Skeletal muscle cell (primary cell): ENCODE measurements around the gene COX10.
"Not testable (repeated sequence)": the region's sequence is repeated elsewhere in the genome, so short reads cannot be mapped to it uniquely, and the experiment has no call there.

Experiments used
- DNase-seq: peaks from one replicate; pipeline ENCODE4 v3.0.0-alpha.2; 2010; ENCODE audit warnings: low read depth
- H3K4me3 ChIP-seq: 2 replicates; pipeline ENCODE4 v1.5.1; 2011; ENCODE audit warnings: low read depth, mild to moderate bottlenecking, control low read depth, low read length, moderate library complexity

COX10 gene

DNA sequence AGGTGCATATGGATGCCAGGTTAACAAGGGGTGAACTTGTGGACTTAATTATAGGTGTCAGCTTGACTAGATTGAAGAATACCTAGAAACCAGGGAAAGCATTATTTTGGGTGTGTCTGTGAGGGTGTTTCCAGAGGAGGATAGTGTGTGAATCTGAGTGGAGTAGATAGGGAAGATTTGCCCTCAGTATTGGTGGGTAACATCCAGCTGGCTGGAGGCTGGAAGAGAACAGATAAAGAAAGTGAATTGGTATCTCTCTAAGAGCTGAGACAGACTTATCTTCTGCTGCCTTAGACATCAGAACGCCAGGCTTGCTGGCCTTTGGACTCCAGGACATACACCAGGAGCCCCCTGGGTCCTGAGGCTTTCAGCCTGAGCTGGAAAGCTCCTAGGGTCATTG, 92.1 kb downstream of the COX10 start:
- no peak overlapping the region for H3K4me3 ChIP-seq
- DNase-seq, result no peak

DNA sequence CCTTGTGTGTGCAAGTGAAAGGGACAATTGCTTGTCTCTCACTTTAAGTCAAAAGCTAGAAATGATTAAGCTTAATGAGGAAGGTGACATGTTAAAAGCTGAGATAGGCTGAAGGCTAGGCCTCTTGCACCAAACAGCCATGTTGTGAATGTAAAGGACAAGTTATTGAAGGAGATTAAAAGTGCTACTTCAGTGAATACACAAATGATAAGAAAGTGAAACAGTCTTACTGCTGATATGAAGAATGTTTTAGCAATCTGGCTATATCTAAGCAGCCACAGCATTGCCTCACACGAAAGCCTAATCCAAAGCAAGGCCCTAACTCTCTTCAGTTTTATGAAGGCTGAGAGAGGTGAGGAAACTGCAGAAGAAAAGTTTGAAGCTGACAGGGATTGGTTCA, 96.3 kb downstream of the COX10 start:
- no peak overlapping the region for H3K4me3 ChIP-seq
- DNase-seq, result no peak

DNA sequence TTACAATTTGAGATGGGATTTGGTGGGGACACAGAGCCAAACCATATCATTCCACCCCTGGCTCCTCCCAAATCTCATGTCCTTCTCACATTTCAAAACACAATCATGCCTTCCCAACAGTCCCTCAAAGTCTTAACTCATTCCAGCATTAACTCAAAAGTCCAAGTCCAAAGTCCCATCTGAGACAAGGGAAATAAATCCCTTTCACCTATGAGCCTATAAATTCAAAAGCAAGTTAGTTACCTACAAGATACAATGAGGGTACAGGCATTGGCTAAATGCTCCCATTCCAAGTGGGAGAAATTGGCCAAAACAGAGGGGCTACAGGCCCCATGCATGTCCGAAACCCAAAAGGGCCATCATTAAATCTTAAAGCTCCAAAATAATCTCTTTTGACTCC, 98.5 kb downstream of the COX10 start:
- not testable (repeated sequence) for DNase-seq, H3K4me3 ChIP-seq

DNA sequence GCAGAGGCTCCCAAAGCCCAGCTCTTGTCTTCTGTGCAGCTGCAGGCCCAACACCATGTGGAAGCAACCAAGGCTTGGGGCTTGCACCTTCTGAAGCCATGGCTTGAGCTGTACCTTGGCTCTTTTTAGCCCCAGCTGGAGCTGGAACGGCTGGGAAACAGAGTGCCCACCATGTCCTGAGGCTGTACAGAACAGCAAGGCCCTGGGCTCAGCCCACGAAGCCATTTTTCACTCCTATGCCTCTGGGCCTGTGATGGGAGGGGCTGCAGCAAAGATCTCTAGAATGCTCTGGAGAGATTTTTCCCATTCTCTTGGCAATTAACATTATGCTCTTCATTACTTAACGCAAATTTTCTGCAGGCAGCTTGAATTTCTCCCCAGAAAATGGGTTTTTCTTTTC, 99.3 kb downstream of the COX10 start:
- DNase-seq, result no peak
- H3K4me3 ChIP-seq, result no peak overlapping the region

DNA sequence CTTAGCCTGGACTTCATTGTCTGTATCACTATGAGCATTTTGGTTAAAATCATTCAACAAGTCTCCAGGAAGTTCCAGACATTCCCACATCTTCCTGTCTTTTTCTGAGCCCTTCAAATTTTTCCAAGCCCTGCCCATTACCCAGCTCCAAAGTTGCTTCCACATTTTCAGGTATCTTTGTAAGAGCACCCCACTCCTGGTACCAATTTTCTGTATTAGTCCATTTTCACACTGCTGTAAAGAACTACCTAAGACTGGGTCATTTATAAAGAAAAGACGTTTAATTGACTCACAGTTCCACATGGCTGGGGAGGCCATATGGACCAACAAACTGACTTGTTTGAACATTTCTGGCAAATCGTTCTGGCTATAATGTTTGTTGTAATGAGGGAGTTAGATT, 100.0 kb downstream of the COX10 start:
- no peak for DNase-seq
- H3K4me3 ChIP-seq, result no peak overlapping the region

DNA sequence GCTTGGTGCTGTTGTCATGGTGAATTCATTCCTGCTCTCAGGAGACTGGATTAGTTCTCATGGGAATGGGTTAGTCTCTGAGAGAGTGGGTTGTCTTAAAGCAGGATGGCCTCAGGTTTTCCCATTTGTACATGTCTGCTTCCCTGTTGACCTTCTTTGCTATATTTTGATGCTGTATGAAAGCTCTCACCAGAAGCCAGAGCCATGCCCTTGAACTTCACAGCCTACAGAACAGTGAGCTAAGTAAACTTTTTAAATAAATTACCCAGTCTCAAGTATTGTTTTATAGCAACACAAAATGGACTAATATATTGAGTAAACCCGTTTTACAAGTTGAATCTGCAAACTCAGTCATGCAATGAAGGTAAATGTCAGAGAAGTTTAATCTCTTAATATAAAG, 100.6 kb downstream of the COX10 start:
- no peak for DNase-seq

DNA sequence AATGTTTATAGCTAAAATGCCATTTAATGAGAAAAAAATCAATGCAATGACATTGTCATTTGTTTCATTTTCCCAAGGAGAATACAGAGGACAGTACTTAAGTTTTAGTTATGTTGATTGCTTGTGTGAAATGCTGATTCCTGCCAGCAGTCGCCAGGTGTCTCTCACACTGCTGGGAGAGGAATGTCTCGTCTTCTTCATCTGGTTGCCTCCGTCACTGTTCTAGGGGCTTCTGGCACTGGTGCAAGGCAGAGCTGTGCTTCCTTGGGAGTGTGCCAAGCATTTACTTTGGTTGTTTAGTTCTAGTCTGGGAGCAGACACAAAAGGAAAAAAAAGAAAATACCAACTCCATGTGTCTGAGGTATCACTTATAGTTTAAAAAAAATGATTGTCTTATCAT, 107.7 kb downstream of the COX10 start:
- DNase-seq, H3K4me3 ChIP-seq: not testable (repeated sequence)

More for the DNA sequence above, 100.6 kb downstream of the COX10 start:
- H3K4me3 ChIP-seq, result no peak overlapping the region

DNA sequence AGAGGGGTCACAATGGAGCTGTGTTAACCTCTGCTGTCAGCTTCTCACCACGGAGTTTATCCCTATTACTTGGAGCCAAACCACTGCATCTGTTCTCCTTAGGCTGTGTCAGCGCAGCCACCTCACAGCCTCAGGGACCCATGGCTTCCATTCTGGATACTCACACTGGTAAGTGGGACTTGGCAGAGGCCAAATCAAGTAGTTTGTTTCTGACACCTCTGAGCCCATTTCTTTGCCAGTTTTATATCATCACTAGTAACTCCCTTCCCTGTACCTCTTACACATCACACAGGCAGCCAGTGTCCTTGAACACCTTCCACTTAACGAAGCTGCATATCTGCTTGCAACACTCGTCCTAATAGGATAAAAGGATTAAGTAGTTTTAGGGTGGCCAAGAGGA, 108.5 kb downstream of the COX10 start:
- H3K4me3 ChIP-seq, DNase-seq: not testable (repeated sequence)

DNA sequence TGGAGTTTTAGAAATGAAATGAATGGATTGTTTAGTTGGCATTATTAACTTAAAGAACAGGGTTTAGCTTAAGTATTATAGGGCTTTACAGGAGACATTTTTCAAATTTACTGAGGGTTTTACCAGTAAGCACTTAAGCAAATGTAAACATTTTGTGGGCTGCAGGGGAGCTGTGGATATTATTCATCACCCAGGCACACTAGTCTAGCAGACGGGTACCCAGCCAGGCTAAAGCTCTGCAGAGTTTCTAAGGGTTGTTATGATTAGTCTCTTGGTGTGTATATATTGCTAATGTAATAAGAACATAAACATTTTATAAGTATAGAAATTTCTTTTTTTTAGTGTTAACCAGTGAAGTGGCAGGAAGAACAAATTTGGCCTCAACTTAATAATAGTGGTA, 110.6 kb downstream of the COX10 start:
- H3K4me3 ChIP-seq, DNase-seq: not testable (repeated sequence)

DNA sequence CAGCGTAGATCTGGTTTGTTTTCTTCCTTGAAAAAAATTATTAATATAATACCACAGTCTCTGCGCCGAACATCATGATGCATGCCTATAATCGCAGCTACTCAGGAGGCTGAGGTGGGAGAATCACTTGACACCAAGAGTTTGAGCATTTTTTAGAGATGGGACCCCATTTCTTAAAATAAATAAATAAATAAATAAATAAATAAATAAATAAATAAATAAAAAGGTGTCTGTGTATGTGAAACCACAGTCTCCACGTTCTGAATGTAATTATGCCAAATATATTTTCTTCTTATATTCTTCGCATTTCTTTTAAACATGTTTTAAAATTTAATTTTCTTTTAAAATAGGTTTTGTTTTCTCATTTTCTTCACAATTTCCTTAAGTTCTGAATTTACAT, 112.8 kb downstream of the COX10 start:
- not testable (repeated sequence) for DNase-seq, H3K4me3 ChIP-seq

DNA sequence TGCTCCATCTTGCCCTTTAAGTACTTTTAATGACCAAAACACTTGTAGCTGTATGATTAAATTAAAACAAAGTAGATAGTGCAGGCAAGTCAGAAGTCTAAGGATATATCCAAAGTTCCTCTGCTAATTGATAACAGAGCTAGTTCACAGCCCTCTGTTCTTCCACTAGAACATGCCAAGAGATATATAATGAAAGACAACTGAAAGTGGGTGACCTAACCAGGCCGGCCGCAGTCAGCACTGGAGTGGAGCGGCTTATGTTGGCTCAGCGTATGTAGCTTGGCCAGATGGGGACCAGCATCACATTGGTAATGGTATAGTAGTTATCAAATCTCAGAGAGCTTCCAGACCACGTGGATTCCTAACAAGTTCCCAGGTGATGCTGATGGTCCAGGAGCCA, 115.2 kb downstream of the COX10 start:
- DNase-seq, H3K4me3 ChIP-seq: not testable (repeated sequence)

DNA sequence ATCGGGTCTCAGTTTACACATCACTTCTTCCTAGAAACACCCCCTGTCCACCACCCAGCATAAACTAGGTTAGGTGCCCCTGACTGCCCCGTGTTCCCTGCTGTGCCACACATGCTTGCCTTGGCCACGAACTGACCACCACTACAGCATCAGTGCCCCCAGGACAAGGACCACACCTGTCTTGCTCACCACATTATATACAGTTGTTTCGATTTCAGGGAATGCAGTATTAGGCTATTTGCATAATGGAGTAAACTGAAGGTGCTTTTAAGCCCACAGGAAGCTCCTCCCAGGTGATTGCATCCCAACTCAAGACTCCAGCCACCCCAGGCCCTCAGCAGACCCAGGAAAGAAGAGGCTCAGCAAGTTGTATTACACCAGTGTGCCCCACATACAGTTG, 117.1 kb downstream of the COX10 start:
- not testable (repeated sequence) for H3K4me3 ChIP-seq, DNase-seq

DNA sequence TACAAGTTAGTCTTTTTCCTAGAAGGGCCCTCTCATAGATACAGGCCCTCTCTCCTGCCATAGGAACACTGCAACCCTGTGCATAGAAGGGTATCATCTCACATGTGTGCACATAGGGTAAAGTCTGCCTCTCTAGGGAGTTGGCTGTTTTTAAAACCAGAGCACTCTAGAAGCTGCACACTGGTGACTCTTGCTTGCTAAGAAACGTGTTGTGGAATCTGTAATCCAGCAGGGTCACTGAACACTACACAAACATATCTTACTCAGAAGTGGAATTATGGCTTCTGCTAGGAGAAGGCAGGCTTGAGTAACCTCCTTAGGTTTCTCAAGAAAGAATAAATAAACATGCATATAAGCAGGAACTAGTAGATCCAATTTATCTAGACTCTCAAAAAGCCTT, 121.5 kb downstream of the COX10 start:
- DNase-seq, H3K4me3 ChIP-seq: not testable (repeated sequence)

DNA sequence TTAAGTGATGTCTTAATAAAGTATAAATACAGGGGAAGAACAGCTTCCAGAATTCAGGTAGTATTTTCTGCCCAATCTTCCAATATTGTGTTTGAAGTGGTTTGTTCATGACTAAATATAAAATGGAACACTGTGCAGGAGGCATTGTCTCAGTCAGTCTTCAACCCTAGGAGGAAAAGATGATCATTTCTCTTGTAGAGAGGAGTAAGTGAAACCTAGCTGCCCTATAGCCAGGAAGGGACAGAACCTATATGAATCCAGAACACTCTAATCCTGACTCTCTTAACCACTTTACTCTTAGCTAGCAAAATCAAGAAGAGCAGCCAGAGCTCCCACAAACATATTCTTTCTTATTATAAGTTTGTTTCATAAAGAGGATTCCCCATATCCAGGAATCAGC, 122.2 kb downstream of the COX10 start:
- DNase-seq, H3K4me3 ChIP-seq: not testable (repeated sequence)

DNA sequence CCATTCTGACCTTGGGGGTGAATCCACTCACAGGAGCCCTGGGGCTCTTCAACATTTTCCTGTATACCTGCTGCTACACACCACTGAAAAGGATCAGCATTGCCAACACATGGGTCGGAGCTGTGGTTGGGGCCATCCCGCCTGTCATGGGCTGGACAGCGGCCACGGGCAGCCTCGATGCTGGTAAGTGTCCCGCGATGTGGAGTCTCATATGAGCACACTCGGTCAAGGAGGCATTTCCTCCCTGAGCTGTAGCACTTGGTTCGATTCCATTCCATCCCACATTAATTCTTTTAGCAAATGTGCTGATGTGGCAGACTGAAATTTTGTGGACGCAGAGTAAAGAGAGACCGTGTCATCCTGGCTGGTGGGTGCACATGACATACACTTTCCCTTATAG, 122.7 kb downstream of the COX10 start:
- H3K4me3 ChIP-seq, DNase-seq: not testable (repeated sequence)

DNA sequence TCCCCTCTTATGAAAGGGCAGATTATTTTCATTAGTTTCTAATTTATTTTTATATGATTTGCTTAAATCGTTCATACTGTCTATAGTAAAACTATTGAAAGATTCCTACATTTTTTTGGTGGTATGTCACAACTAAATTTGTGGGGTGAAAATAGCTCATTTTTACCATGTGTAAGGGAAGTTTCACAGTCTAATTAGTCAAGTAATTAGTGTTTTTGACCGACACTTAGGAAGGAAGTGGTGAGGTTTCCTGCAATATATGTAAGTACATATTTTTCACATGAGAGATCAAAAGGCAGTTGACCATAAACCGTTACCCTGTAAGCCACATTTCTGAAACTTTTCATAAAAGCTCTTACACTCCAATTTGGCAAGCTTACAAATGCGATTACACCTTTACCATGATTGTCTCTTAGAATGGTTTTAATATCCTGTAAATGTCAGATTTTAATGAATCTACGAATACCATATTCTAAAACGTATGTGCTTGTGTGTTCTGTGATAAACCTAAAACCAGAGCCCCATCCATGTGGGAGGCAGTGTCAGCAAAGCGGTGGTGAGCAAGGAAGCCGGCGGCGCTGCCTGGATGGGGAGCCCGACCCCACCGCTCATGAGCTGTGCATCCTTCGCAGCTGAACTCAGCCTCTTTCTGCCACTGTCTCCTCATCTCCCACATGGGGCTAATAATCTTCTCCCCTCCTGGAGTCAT, 123.5 kb downstream of the COX10 start:
- DNase-seq, H3K4me3 ChIP-seq: not testable (repeated sequence)

DNA sequence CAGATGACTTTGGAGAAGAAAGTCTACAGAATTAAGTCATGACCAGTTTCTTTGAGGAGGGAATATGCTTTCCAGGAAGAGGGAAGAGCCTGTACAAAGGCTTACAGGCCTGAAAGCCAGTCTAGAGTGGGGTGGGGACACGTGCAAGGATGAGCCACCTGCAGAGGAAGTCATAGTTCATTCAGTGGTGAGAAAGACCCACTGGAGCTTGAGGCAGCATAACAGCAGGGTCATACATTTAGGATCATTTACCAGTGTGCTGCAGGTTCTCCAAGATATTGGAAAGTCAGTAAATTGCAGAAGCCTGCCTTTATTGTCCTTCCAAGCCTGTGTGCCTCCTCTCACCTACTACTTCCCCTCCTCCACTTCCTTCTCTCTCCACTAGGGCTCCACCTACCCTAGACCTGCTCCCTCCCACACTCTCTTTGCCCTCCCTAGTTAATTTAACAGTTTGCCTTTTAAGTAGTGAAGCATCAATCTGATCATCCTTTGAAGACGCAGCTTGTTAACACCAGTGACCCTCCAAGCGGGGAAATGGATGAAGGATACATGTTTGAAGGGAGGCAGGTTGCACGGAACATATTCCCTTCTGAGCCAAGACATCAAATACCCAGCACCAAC, 127.2 kb downstream of the COX10 start:
- no peak overlapping the region for H3K4me3 ChIP-seq
- no peak for DNase-seq

DNA sequence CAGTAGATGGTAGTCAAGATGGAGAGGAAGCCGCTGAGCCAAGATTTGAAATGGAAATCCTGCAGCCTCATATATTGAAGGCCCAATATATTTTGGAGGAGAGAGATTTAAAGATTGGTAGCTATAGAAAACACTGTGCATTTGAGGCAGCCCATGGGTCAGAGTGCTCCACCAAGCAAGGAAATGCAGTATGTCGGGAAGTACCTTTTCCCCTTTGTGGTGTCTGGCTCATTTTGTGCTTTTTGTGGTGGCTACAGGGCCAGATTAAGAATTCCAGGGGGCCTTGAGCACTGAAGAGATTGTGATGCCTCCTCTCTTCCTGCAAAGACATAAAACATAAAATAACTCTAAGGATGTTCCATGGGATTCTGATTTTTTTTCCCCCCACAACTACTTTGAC, 127.8 kb downstream of the COX10 start:
- DNase-seq, result no peak
- no peak overlapping the region for H3K4me3 ChIP-seq

DNA sequence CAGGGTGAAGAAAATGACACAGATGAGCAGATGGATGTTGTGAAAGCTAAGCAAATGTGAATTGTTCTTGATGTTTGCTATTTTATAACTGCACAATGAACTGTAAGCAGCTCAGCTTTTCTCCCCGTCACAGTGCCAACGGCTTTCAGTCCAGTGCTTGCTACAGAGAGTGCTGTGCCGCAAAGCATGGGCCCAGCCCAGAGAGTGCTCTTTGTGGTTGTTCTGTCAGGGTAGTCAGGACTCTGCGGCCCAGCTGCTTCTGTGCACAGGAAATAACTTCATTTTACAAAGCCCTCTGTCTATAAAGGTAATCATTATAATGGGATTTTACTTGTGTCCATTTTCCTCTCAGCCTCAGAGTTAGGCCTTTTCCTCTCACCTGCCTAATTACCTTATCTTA, 128.3 kb downstream of the COX10 start:
- no peak overlapping the region for H3K4me3 ChIP-seq
- DNase-seq, result no peak

DNA sequence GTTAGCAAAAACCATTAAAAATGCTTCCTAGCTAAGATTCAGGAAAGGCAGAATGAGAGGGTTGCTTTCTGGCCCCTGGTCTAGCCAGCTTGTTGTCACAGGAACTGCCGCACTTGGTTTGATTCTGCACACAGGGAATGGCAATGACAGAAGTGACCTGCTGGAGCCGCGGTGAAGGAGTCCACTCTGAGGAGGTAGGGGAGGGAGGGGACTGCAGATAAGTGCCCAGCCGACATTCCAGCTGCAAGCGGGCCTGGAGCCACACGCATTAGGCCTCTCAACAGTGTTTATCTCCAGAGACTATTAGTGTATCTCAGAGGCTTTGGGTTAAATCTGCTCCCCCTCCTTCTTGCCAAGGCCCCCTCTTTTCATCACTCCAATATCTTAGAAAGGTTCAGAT, 128.7 kb downstream of the COX10 start:
- no peak for DNase-seq
- H3K4me3 ChIP-seq, result no peak overlapping the region

DNA sequence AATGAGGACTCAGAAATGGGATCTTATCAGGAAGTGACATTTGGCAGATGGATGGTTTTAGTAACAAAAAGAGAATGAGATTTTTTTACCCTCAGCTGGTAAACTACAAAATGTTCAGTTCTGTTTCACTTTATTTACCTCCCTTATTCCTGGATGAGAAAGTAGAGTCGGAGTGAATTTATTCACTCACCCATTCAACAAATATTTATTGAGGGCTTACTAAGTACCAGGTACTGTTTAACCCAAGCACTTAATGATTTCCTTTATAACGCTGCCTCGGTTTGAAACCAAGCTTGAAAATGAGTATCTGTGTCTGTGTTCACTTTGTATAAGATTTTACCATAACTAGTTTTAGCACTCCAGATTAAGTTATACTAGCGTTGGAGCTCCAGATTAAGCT, 129.3 kb downstream of the COX10 start:
- DNase-seq, result no peak
- H3K4me3 ChIP-seq, result no peak overlapping the region
